OCI-LY3 (cell line): ENCODE data around the gene MED16.

Experiments
- CTCF ChIP-seq: fragments of 200-600, 300-600 bp; sonication (generic); IDR thresholded peaks from 2 replicates; pipeline ENCODE4 v1.5.1; 2014; ENCODE audit warnings: antibody characterized with exemption, low read length, low read depth
- EZH2phosphoT487 ChIP-seq: fragments of 200-600 bp; shearing (Covaris generic); IDR thresholded peaks from 2 replicates; pipeline ENCODE4 v1.6.1; 2018; ENCODE audit warnings: antibody characterized with exemption, mixed run types, low read depth

- TF ChIP-seq CTCF (no peak), EZH2phosphoT487 (no peak)
Measured at GRCh38 chr19:896434-896833, 3.4 kb upstream of the MED16 start.
